H1 (cell line): ENCODE measurements around the gene ACP3. TPM values are rescaled to one million over a fixed set of nuclear protein-coding genes. Genes with fewer than 3 reads are reported as not detected.

Experiments used
- CTCF ChIA-PET: fragments of 300-600 bp; sonication (Branson Sonifier 250); formaldehyde crosslinking; loops from one replicate; lab custom pipeline; 2021; ENCODE audit not compliant: partially characterized antibody; lab: Charles Lee
- POLR2A ChIA-PET: fragments of 300-600 bp; sonication (Branson Sonifier 250); formaldehyde crosslinking; loops from one replicate; lab custom pipeline; 2021; ENCODE audit warnings: inconsistent platforms; ENCODE audit not compliant: partially characterized antibody; lab: Charles Lee
- DNase-seq, 2 experiments: peaks; one replicate each; pipeline versions ENCODE4 v3.0.0 to v3.0.0-alpha.2; 2010 to 2022; ENCODE audit warnings: low spot score in 2 of 2, low read depth in 1 of 2, mixed read lengths in 1 of 2
- FAIRE-seq: peaks from 2 replicates; lab custom pipeline; 2011; peaks lifted over from hg19 to GRCh38; lab: Jason Lieb, UNC
- H2AFZ ChIP-seq: 2 replicates; pipeline ENCODE4 v1.8.1; 2012; ENCODE audit warnings: low read length, inconsistent platforms
- H2AK5ac ChIP-seq: 2 replicates; pipeline ENCODE4 v1.6.1; 2013; ENCODE audit warnings: low read depth, low read length
- H2BK120ac ChIP-seq: replicated peaks from 2 replicates; pipeline ENCODE3; 2013; ENCODE audit warnings: low read depth, low read length, inconsistent platforms
- H2BK12ac ChIP-seq: 2 replicates; pipeline ENCODE4 v1.6.1; 2013; ENCODE audit warnings: low read depth, low read length
- H2BK15ac ChIP-seq: 2 replicates; pipeline ENCODE4 v1.6.1; 2013; ENCODE audit warnings: low read length
- H2BK20ac ChIP-seq: 2 replicates; pipeline ENCODE4 v1.6.1; 2013; ENCODE audit warnings: low read length
- H2BK5ac ChIP-seq: 2 replicates; pipeline ENCODE4 v1.6.1; 2013; ENCODE audit warnings: low read depth, low read length
- H3K14ac ChIP-seq: 2 replicates; pipeline ENCODE4 v1.6.1; 2013; ENCODE audit warnings: inconsistent platforms; ENCODE audit not compliant: insufficient read length
- H3K18ac ChIP-seq: 2 replicates; pipeline ENCODE4 v1.6.1; 2013; ENCODE audit warnings: low read length; ENCODE audit errors: extremely low read depth
- H3K23ac ChIP-seq: 2 replicates; pipeline ENCODE4 v1.6.1; 2013; ENCODE audit warnings: inconsistent platforms; ENCODE audit not compliant: insufficient read length
- H3K23me2 ChIP-seq: 2 replicates; pipeline ENCODE4 v1.6.1; 2013; ENCODE audit warnings: low read depth, low read length
- H3K27ac ChIP-seq: 2 replicates; pipeline ENCODE4 v1.6.1; 2011; ENCODE audit warnings: low read depth, low read length, inconsistent platforms
- H3K27me3 ChIP-seq, 4 experiments: replicated peaks in 1 of 4; 1 replicate in 1 of 4; 2 replicates in 3 of 4; pipeline versions ENCODE4 v1.6.1 to v1.8.1; 2011 to 2013; ENCODE audit warnings: low read length in 3 of 4, mild to moderate bottlenecking in 3 of 4, inconsistent platforms in 2 of 4, mixed read lengths in 2 of 4, moderate library complexity in 1 of 4; ENCODE audit not compliant: control insufficient read depth in 3 of 4, insufficient read depth in 3 of 4; ENCODE audit errors: extremely low read depth in 1 of 4
- H3K36me3 ChIP-seq, 4 experiments: 2 replicates each; pipeline versions ENCODE4 v1.6.1 to v1.8.1; 2011 to 2013; ENCODE audit warnings: mild to moderate bottlenecking in 4 of 4, low read length in 3 of 4, moderate library complexity in 2 of 4, control low read depth in 1 of 4, inconsistent platforms in 1 of 4; ENCODE audit not compliant: insufficient read depth in 4 of 4, control insufficient read depth in 2 of 4
- H3K4ac ChIP-seq: replicated peaks from 2 replicates; pipeline ENCODE3; 2013; ENCODE audit warnings: low read length, low read depth, mixed read lengths, inconsistent platforms; ENCODE audit not compliant: insufficient read length
- H3K4me1 ChIP-seq, 4 experiments: replicated peaks in 1 of 4; 1 replicate in 1 of 4; 2 replicates in 3 of 4; pipeline versions ENCODE4 v1.6.1 to v1.8.1; 2011 to 2013; ENCODE audit warnings: low read length in 3 of 4, inconsistent platforms in 2 of 4, mixed read lengths in 1 of 4; ENCODE audit not compliant: insufficient read depth in 4 of 4, control insufficient read depth in 3 of 4
- H3K4me2 ChIP-seq, 2 experiments: 2 replicates each; pipeline versions ENCODE4 v1.6.1 to v1.8.1; 2011 to 2013; ENCODE audit warnings: low read depth in 2 of 2, low read length in 2 of 2, control low read depth in 1 of 2, inconsistent platforms in 1 of 2, mild to moderate bottlenecking in 1 of 2; ENCODE audit not compliant: insufficient read depth in 1 of 2
- H3K4me3 ChIP-seq, 4 experiments: fragments of 200-600, 300-600 bp in 1 of 4; sonication (generic), shearing (Covaris generic), sonication (Bioruptor Twin) in 1 of 4; 2 replicates each; pipeline versions ENCODE4 v1.5.1 to v1.8.1; 2011 to 2016; ENCODE audit warnings: low read length in 4 of 4, low read depth in 3 of 4, control low read depth in 2 of 4, inconsistent platforms in 2 of 4, mild to moderate bottlenecking in 2 of 4, mixed read lengths in 1 of 4, moderate library complexity in 1 of 4; ENCODE audit not compliant: insufficient read depth in 2 of 4; ENCODE audit errors: extremely low read depth in 1 of 4
- H3K56ac ChIP-seq: replicated peaks from 2 replicates; pipeline ENCODE3; 2013; ENCODE audit warnings: low read depth, mild to moderate bottlenecking, mixed read lengths, low read length, inconsistent platforms; ENCODE audit not compliant: insufficient read length
- H3K79me1 ChIP-seq: 2 replicates; pipeline ENCODE4 v1.6.1; 2013; ENCODE audit warnings: low read depth, low read length, control low read depth
- H3K79me2 ChIP-seq, 2 experiments: 2 replicates each; pipeline versions ENCODE4 v1.6.1 to v1.8.1; 2012 to 2013; ENCODE audit warnings: low read length in 2 of 2, mild to moderate bottlenecking in 2 of 2, inconsistent platforms in 1 of 2; ENCODE audit not compliant: insufficient read depth in 2 of 2, control insufficient read depth in 1 of 2
- H3K9ac ChIP-seq, 4 experiments: replicated peaks in 1 of 4; 1 replicate in 1 of 4; 2 replicates in 3 of 4; pipeline versions ENCODE4 v1.6.1 to v1.8.1; 2011 to 2013; ENCODE audit warnings: low read depth in 3 of 4, low read length in 3 of 4, control low read depth in 2 of 4, mild to moderate bottlenecking in 2 of 4, moderate library complexity in 2 of 4, inconsistent platforms in 1 of 4; ENCODE audit errors: extremely low read depth in 1 of 4
- H3K9me3 ChIP-seq, 2 experiments: 2 replicates each; pipeline versions ENCODE4 v1.6.1 to v1.8.1; 2012 to 2013; ENCODE audit warnings: mild to moderate bottlenecking in 2 of 2, moderate library complexity in 2 of 2, control low read depth in 1 of 2, inconsistent platforms in 1 of 2, low read depth in 1 of 2, low read length in 1 of 2, mixed read lengths in 1 of 2; ENCODE audit not compliant: insufficient read depth in 2 of 2
- H4K20me1 ChIP-seq, 2 experiments: replicated peaks in 1 of 2; 2 replicates each; pipeline versions ENCODE3 to v1.8.1; 2011 to 2013; ENCODE audit warnings: inconsistent platforms in 2 of 2, low read length in 2 of 2, mild to moderate bottlenecking in 1 of 2; ENCODE audit not compliant: insufficient read depth in 2 of 2, control insufficient read depth in 1 of 2
- H4K5ac ChIP-seq: 2 replicates; pipeline ENCODE4 v1.6.1; 2013; ENCODE audit warnings: low read length, low read depth, mixed read lengths, inconsistent platforms; ENCODE audit not compliant: insufficient read length
- H4K8ac ChIP-seq: 2 replicates; pipeline ENCODE4 v1.8.0; 2013; ENCODE audit warnings: mild to moderate bottlenecking, moderate library complexity, low read length, inconsistent platforms; ENCODE audit not compliant: insufficient read depth; ENCODE audit errors: extremely low read depth
- H4K91ac ChIP-seq: replicated peaks from 2 replicates; pipeline ENCODE3; 2013; ENCODE audit warnings: low read length, mixed read lengths, inconsistent platforms; ENCODE audit not compliant: insufficient read length
- CREB1 ChIP-seq: IDR thresholded peaks from 2 replicates; pipeline ENCODE4 v1.6.1; 2012; ENCODE audit warnings: inconsistent platforms
- FOSL1 ChIP-seq: IDR thresholded peaks from 2 replicates; pipeline ENCODE4 v1.6.1; 2011; ENCODE audit warnings: mild to moderate bottlenecking, low read depth, low read length, moderate library complexity; ENCODE audit not compliant: insufficient read depth
- KDM5A ChIP-seq: fragments of 200-600 bp; IDR thresholded peaks from 2 replicates; pipeline ENCODE4 v1.7.1; 2012; ENCODE audit warnings: mild to moderate bottlenecking, low read length, inconsistent platforms, mixed read lengths
- MAX ChIP-seq: IDR thresholded peaks from 2 replicates; pipeline ENCODE4 v1.6.1; 2012; ENCODE audit warnings: inconsistent platforms
- RBBP5 ChIP-seq: IDR thresholded peaks from 2 replicates; pipeline ENCODE4 v1.7.1; 2012; ENCODE audit warnings: low read depth, mild to moderate bottlenecking, inconsistent platforms, low read length, moderate library complexity, borderline replicate concordance
- SAP30 ChIP-seq: fragments of 300-600 bp; sonication (generic); IDR thresholded peaks from 2 replicates; pipeline ENCODE4 v1.7.1; 2012; ENCODE audit warnings: low read length, moderate library complexity, mild to moderate bottlenecking, inconsistent platforms; ENCODE audit not compliant: insufficient read depth, insufficient replicate concordance
- SIRT6 ChIP-seq: IDR thresholded peaks from one replicate; pipeline ENCODE4 v1.7.1; 2012; ENCODE audit warnings: low read length, inconsistent platforms
- WGBS, 2 experiments: shearing (Covaris generic) in 1 of 2; methylation state at CpG; one replicate each; pipeline versions ENCODE4 v1.1.6 to v1.1.7; 2013 to 2015; ENCODE audit warnings: low lambda C conversion rate in 2 of 2, mixed read lengths in 2 of 2, inconsistent platforms in 1 of 2, low coverage in 1 of 2, missing lambda C conversion rate in 1 of 2; ENCODE audit not compliant: insufficient replicate concordance in 2 of 2, insufficient coverage in 1 of 2, insufficient read length in 1 of 2; ENCODE audit errors: extremely low coverage in 1 of 2, missing lambda C conversion rate in 1 of 2; 5-methylcytosine and 5-hydroxymethylcytosine counted together
- polyA plus RNA-seq, 7 experiments: library from polyadenylated mRNA; depleted of rRNA in 3 of 7; stranded (reverse) in 5 of 7; unstranded in 2 of 7; fragments of >200 nt in 5 of 7; fragments of 200-250 nt in 2 of 7; gene quantifications; 1 replicate in 5 of 7; 2 replicates in 1 of 7; 4 replicates in 1 of 7; pipeline versions ENCODE4 v1.2.1 to v1.2.3, GENCODE V29; 2011 to 2013; ENCODE audit warnings: missing spikeins in 2 of 7, mixed read lengths in 2 of 7
- total RNA-seq: library from RNA; stranded (reverse); fragmentation: NEBNext Ultra II Directional; extraction: Animal tissue kit (Norgen Biotek cat#: 25700); gene quantifications from 2 replicates; pipeline ENCODE4 v1.2.1, GENCODE V29; 2021

ACP3 gene
- total and polyA plus RNA-seq, 2 of the 8 experiments (the other 6 are each of a cell fraction or from before 2014, with no cell fraction given): 1.2 to 1.4 TPM

GRCh38 chr3:132362329-132362728 is 45.1 kb downstream of the ACP3 start:
- Histone ChIP-seq H2BK15ac (no peak overlapping the region), H2BK12ac (no peak overlapping the region), H2BK120ac (no peak overlapping the region), H3K4ac (no peak overlapping the region), H3K4me2 (no peak overlapping the region), H3K4me1 (no peaks in the 10 kb centered on the region), H2AK5ac (no peak overlapping the region), H3K79me1 (no peaks in the 10 kb centered on the region), H3K56ac (no peak overlapping the region), H3K9me3 (no peaks in the 10 kb centered on the region), H3K9ac (no peak overlapping the region), H4K91ac (no peak overlapping the region), H3K23ac (no peak overlapping the region), H3K4me3 (no peak overlapping the region), H2AFZ (0 out of 2 replicates have a peak overlapping the region, but pooled peaks have one; percentile 10), H4K8ac (no peak overlapping the region), H3K23me2 (no peaks in the 10 kb centered on the region), H3K27me3 (no peaks in the 10 kb centered on the region), H3K18ac (no peak overlapping the region), H3K79me2 (no peaks in the 10 kb centered on the region), H2BK20ac (no peak overlapping the region), H3K36me3 (no peaks in the 10 kb centered on the region), H2BK5ac (no peak overlapping the region), H4K20me1 (no peaks in the 10 kb centered on the region), H4K5ac (no peak overlapping the region), H3K27ac (no peak overlapping the region), H3K14ac (no peak overlapping the region)
- CTCF ChIA-PET: interaction anchor here (0.8 to 2.0 kb wide), 5 partner anchors 19 to 37 kb away, joined by 3 to 7 read pairs (median 4); no protein-coding TSS in a partner anchor
- POLR2A ChIA-PET: interaction anchor here (1.7 kb wide), 1 partner anchor 20 kb away, joined by 3 read pairs; no protein-coding TSS in a partner anchor
- 85% methylated on average over 2 of the region's 2 CpGs; no CpG with 5 or more reads in 1 of the 2 experiments for WGBS, 2 experiments
- FAIRE-seq (no peak), DNase-seq (no peak)
- TF ChIP-seq FOSL1 (no peak), CREB1 (no peak), RBBP5 (no peak), SIRT6 (no peak), KDM5A (no peak), MAX (no peak), SAP30 (no peak)
